Astrocyte (in vitro differentiated cells and primary cell): ENCODE results near the gene GSAP. TPM values are rescaled to one million over a fixed set of nuclear protein-coding genes. Genes with fewer than 3 reads are reported as not detected.
A peak's percentile ranks its signal among the peaks of the same experiment; 100 is the strongest.

ENCODE experiments used
- DNase-seq: peaks from one replicate; pipeline ENCODE4 v3.0.0-alpha.2; 2010; ENCODE audit warnings: low read depth
- FAIRE-seq: peaks from 2 replicates; lab custom pipeline; 2011; peaks lifted over from hg19 to GRCh38; lab: Jason Lieb, UNC
- H2AFZ ChIP-seq: 2 replicates; pipeline ENCODE4 v1.6.0; 2012; ENCODE audit warnings: low read depth, low read length, inconsistent platforms
- H3K27ac ChIP-seq: 2 replicates; pipeline ENCODE4 v1.5.1; 2011; ENCODE audit warnings: low read depth, low read length, inconsistent platforms
- H3K27me3 ChIP-seq: 2 replicates; pipeline ENCODE4 v1.6.0; 2011; ENCODE audit warnings: low read length, inconsistent platforms; ENCODE audit not compliant: insufficient read depth
- H3K36me3 ChIP-seq: 2 replicates; pipeline ENCODE4 v1.5.1; 2011; ENCODE audit warnings: low read length, inconsistent platforms; ENCODE audit not compliant: insufficient read depth
- H3K4me1 ChIP-seq: 2 replicates; pipeline ENCODE4 v1.5.1; 2011; ENCODE audit warnings: low read length, inconsistent platforms; ENCODE audit not compliant: insufficient read depth
- H3K4me2 ChIP-seq: 2 replicates; pipeline ENCODE4 v1.6.0; 2012; ENCODE audit warnings: low read length, inconsistent platforms
- H3K4me3 ChIP-seq: 2 replicates; pipeline ENCODE4 v1.5.1; 2011; ENCODE audit warnings: low read depth, mild to moderate bottlenecking, low read length, inconsistent platforms; ENCODE audit not compliant: insufficient read depth
- H3K79me2 ChIP-seq: 2 replicates; pipeline ENCODE4 v1.6.0; 2012; ENCODE audit warnings: mild to moderate bottlenecking, low read length, inconsistent platforms; ENCODE audit not compliant: insufficient read depth
- H3K9ac ChIP-seq: 2 replicates; pipeline ENCODE4 v1.6.0; 2012; ENCODE audit warnings: mild to moderate bottlenecking, low read length, inconsistent platforms
- H3K9me3 ChIP-seq: 2 replicates; pipeline ENCODE4 v1.5.1; 2012; ENCODE audit warnings: low read depth, mild to moderate bottlenecking, low read length, inconsistent platforms; ENCODE audit not compliant: insufficient read depth
- H4K20me1 ChIP-seq: 2 replicates; pipeline ENCODE4 v1.6.0; 2012; ENCODE audit warnings: low read length, inconsistent platforms; ENCODE audit not compliant: insufficient read depth
- H3K27ac Mint-ChIP-seq: one replicate; pipeline ENCODE4 v1.8.0; 2021; ENCODE audit warnings: mild to moderate bottlenecking, mixed read lengths; ENCODE audit not compliant: unreplicated experiment
- H3K27me3 Mint-ChIP-seq: one replicate; pipeline ENCODE4 v1.8.0; 2021; ENCODE audit warnings: low read depth, mixed read lengths; ENCODE audit not compliant: unreplicated experiment
- H3K36me3 Mint-ChIP-seq: one replicate; pipeline ENCODE4 v1.8.0; 2021; ENCODE audit warnings: low read depth, mixed read lengths; ENCODE audit not compliant: unreplicated experiment
- H3K4me1 Mint-ChIP-seq: one replicate; pipeline ENCODE4 v1.8.0; 2021; ENCODE audit warnings: low read depth, mixed read lengths; ENCODE audit not compliant: unreplicated experiment
- H3K4me3 Mint-ChIP-seq: one replicate; pipeline ENCODE4 v1.8.0; 2021; ENCODE audit warnings: mild to moderate bottlenecking, moderate library complexity, mixed read lengths; ENCODE audit not compliant: unreplicated experiment
- H3K9me3 Mint-ChIP-seq: one replicate; pipeline ENCODE4 v1.8.0; 2021; ENCODE audit warnings: mild to moderate bottlenecking, mixed read lengths; ENCODE audit not compliant: unreplicated experiment
- EZH2 ChIP-seq: IDR thresholded peaks from 2 replicates; pipeline ENCODE4 v1.6.1; 2012; ENCODE audit warnings: mild to moderate bottlenecking, low read length, inconsistent platforms; ENCODE audit not compliant: insufficient read depth
- total RNA-seq: library from RNA; stranded (reverse); gene quantifications from 2 replicates; pipeline ENCODE4 v1.2.1, GENCODE V29; 2021
- TF ChIP-seq, protein P1 (sequence below): IDR thresholded peaks from 2 replicates; pipeline ENCODE4 v1.5.1; 2011; ENCODE audit warnings: low read depth, mild to moderate bottlenecking, inconsistent platforms, low read length, moderate library complexity; ENCODE audit not compliant: insufficient read depth

GSAP gene
- total RNA-seq, 1 donor from 2014 or later = 4.1 TPM

DNA sequence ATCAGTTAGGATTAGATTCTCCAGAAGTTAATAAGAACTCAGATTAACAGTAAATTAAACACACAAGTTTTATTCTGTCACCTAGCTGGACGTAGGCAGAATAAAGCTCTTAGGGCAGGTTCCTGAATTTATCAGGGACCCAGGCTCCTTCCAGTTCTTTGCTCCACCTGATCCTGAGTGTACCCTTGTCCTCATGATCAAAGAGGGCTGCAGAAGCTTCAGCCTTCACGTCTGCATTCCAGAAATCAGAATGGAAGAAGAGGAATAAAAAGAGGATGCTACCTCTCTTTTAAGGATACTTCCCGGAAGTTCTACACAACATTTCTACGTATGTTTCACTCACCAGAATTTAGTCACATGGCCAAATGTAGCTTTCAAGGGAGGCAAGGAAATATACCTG is 1.7 kb upstream of the GSAP start:
- H3K9me3 Mint-ChIP-seq = no peaks in the 10 kb centered on the region
- no peaks in the 10 kb centered on the region for H3K36me3 ChIP-seq
- H3K27me3 ChIP-seq = no peaks in the 10 kb centered on the region
- H3K4me3 ChIP-seq = no peak overlapping the region
- TF ChIP-seq, protein P1, sequence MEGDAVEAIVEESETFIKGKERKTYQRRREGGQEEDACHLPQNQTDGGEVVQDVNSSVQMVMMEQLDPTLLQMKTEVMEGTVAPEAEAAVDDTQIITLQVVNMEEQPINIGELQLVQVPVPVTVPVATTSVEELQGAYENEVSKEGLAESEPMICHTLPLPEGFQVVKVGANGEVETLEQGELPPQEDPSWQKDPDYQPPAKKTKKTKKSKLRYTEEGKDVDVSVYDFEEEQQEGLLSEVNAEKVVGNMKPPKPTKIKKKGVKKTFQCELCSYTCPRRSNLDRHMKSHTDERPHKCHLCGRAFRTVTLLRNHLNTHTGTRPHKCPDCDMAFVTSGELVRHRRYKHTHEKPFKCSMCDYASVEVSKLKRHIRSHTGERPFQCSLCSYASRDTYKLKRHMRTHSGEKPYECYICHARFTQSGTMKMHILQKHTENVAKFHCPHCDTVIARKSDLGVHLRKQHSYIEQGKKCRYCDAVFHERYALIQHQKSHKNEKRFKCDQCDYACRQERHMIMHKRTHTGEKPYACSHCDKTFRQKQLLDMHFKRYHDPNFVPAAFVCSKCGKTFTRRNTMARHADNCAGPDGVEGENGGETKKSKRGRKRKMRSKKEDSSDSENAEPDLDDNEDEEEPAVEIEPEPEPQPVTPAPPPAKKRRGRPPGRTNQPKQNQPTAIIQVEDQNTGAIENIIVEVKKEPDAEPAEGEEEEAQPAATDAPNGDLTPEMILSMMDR = no peak
- TF ChIP-seq EZH2 = no peak
- H3K27ac Mint-ChIP-seq = no peak overlapping the region
- H3K27ac ChIP-seq = no peak overlapping the region
- peak overlapping the region; percentile 60 for H3K4me3 Mint-ChIP-seq
- peaks cover 11% of the 10 kb centered on the region for H3K4me1 ChIP-seq
- FAIRE-seq (no peak), DNase-seq (no peak)
- H3K9me3 ChIP-seq = no peaks in the 10 kb centered on the region
- H3K9ac ChIP-seq = no peak overlapping the region
- no peaks in the 10 kb centered on the region for H3K27me3 Mint-ChIP-seq
- no peaks in the 10 kb centered on the region for H3K36me3 Mint-ChIP-seq
- peaks cover 14% of the 10 kb centered on the region for H3K4me1 Mint-ChIP-seq
- H3K79me2 ChIP-seq = no peaks in the 10 kb centered on the region
- no peaks in the 10 kb centered on the region for H4K20me1 ChIP-seq
- no peak overlapping the region for H3K4me2 ChIP-seq
- H2AFZ ChIP-seq = no peak overlapping the region

DNA sequence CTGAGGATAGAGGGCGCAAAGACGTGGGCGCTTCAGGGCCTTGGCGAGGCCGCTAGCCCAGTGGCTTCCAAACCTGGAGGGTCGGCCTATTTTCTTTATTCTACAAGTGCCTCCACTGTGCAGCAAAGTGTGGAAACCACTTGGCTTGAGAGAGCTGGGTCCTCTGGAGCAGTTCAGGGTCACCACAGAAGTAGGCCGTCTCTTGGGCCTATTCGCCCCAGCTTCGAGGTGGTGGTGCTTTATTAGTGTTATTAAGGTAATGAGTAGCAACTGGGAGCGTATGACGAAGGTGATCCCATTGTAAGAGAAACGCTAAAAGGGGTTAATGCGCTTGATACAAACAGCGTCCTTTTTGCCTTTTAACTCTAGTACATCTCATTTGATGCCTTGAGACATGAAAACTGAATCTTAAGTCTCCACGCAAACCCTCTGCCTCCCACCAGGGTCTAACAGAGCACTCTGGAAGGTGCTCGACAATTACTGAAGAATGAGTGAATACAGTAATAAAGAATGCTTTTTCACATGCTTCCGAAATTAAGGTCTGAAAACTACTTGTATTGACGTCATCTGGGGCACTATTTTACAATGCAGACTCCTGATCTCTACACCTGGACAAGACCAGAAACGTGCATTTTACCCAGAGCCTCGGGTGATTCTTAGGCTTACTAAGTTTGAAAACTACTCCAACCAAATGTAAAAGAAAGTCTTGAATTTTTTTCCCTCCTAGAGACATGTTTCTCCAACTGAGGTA is 647 bp upstream of the GSAP start:
- H3K4me3 Mint-ChIP-seq = peak overlapping the region; percentile 73
- H3K4me3 ChIP-seq = peak overlapping the region; percentile 38
- H3K9me3 ChIP-seq = no peaks in the 10 kb centered on the region
- H2AFZ ChIP-seq = peak overlapping the region; percentile 55
- peaks cover 14% of the 10 kb centered on the region for H3K4me1 Mint-ChIP-seq
- FAIRE-seq (no peak), DNase-seq (no peak)
- H3K9me3 Mint-ChIP-seq = no peaks in the 10 kb centered on the region
- no peaks in the 10 kb centered on the region for H3K36me3 Mint-ChIP-seq
- H3K4me1 ChIP-seq = peaks cover 11% of the 10 kb centered on the region
- H4K20me1 ChIP-seq = no peaks in the 10 kb centered on the region
- no peaks in the 10 kb centered on the region for H3K27me3 Mint-ChIP-seq
- H3K27ac Mint-ChIP-seq = no peak overlapping the region
- H3K27me3 ChIP-seq = no peaks in the 10 kb centered on the region
- no peak overlapping the region for H3K27ac ChIP-seq
- TF ChIP-seq, protein P1 = no peak
- no peak for TF ChIP-seq EZH2
- H3K79me2 ChIP-seq = no peaks in the 10 kb centered on the region
- H3K9ac ChIP-seq = peak overlapping the region; percentile 63
- H3K36me3 ChIP-seq = no peaks in the 10 kb centered on the region
- H3K4me2 ChIP-seq = peak overlapping the region; percentile 90

DNA sequence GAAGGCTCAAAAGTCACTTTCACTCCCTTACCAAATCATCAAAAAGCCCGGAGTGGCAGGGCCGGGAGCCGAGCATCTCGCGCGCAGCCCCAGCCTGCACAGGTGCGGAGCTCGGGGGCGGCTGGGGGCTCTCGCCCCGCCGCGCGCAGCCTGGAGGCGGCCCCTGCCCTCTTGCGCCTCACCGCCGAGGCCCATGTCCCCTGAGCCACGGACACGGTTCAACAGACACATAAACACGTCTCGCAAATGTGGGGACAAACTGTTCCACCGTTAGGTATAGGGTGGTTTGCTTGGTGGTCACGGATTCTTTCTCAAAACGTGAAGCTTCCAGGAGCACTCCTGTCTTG is 700 bp downstream of the GSAP start:
- H3K4me2 ChIP-seq = peak overlapping the region; percentile 90
- no peaks in the 10 kb centered on the region for H3K36me3 ChIP-seq
- H3K27me3 Mint-ChIP-seq = no peaks in the 10 kb centered on the region
- no peaks in the 10 kb centered on the region for H3K79me2 ChIP-seq
- H3K4me1 Mint-ChIP-seq = peaks cover 13% of the 10 kb centered on the region
- H4K20me1 ChIP-seq = no peaks in the 10 kb centered on the region
- no peak overlapping the region for H3K27ac Mint-ChIP-seq
- no peaks in the 10 kb centered on the region for H3K9me3 ChIP-seq
- peak overlapping the region; percentile 61 for H3K4me3 ChIP-seq
- DNase-seq = no peak
- H3K4me3 Mint-ChIP-seq = peak overlapping the region; percentile 76
- peak overlapping the region; percentile 63 for H3K9ac ChIP-seq
- H3K27ac ChIP-seq = no peak overlapping the region
- no peaks in the 10 kb centered on the region for H3K36me3 Mint-ChIP-seq
- no peaks in the 10 kb centered on the region for H3K9me3 Mint-ChIP-seq
- TF ChIP-seq, protein P1 = no peak
- TF ChIP-seq EZH2 = peak; percentile 25
- no peaks in the 10 kb centered on the region for H3K27me3 ChIP-seq
- peak overlapping the region; percentile 78 for H2AFZ ChIP-seq
- H3K4me1 ChIP-seq = peaks cover 11% of the 10 kb centered on the region
- FAIRE-seq = no peak
